Vagina (tissue), 2 donors: ENCODE measurements around the gene GLT1D1.

Experiments used
- POLR2AphosphoS5 ChIP-seq, 2 donors: sonication (generic); formaldehyde crosslinking; IDR thresholded peaks; one replicate each; pipeline ENCODE4 v1.9.0; 2017; ENCODE audit warnings: antibody characterized with exemption in 2 of 2, mild to moderate bottlenecking in 2 of 2, low read depth in 1 of 2; ENCODE audit not compliant: insufficient read depth in 1 of 2
- TF ChIP-seq, protein P1 (sequence below), 3 experiments: fragments of 450-650 bp in 2 of 3; fragments of 200-600 bp in 1 of 3; sonication (generic) in 1 of 3; IDR thresholded peaks; one replicate each; pipeline ENCODE4 v1.5.1; 2017 to 2019; ENCODE audit warnings: antibody characterized with exemption in 3 of 3, mild to moderate bottlenecking in 2 of 3, moderate library complexity in 2 of 3

DNA sequence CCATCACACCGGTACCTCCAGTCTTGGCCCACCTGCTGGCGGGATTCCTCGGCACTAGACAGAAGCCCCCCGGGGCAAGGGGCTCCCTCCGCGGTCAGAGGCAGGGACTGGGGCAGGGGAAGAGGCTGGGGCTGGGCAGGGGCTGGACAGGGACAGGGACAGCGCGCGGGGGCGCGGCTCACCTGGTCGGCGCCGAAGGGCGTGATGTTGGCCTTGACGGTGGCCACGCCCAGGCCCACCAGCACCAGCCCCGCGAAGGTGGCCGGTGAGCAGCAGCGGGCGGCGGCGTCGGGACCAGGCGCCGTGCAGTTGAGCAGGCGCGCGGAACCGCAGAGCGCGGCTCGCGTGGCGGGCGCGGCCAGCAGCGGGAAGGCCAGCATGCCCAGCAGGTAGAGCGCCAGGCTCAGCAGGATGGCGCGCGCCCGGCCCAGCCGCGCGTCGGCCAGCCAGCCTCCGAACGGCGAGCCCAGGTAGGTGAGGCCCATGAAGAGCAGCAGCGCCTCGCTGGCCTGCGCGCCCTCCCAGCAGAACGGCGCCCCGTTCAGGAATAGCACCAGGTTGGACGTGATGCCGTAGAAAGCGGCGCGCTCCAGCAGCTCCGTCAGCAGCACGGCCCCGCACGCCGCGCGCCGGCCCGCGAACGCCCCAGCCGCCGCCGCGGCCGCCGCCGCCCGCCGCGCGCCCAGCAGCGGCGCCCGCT lies 29.9 kb upstream of the GLT1D1 start:
- TF ChIP-seq, protein P1, sequence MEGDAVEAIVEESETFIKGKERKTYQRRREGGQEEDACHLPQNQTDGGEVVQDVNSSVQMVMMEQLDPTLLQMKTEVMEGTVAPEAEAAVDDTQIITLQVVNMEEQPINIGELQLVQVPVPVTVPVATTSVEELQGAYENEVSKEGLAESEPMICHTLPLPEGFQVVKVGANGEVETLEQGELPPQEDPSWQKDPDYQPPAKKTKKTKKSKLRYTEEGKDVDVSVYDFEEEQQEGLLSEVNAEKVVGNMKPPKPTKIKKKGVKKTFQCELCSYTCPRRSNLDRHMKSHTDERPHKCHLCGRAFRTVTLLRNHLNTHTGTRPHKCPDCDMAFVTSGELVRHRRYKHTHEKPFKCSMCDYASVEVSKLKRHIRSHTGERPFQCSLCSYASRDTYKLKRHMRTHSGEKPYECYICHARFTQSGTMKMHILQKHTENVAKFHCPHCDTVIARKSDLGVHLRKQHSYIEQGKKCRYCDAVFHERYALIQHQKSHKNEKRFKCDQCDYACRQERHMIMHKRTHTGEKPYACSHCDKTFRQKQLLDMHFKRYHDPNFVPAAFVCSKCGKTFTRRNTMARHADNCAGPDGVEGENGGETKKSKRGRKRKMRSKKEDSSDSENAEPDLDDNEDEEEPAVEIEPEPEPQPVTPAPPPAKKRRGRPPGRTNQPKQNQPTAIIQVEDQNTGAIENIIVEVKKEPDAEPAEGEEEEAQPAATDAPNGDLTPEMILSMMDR (IDR thresholded peaks at IDR 0.05): no peak
- no peak for TF ChIP-seq POLR2AphosphoS5 (IDR thresholded peaks at IDR 0.05; ENCODE audit: insufficient read depth in 1 of 2, low read depth in 1 of 2)
